Ovary (tissue), 3 donors: ENCODE measurements around the gene HAPLN2.

Experiments used
- CTCF ChIP-seq, 3 donors: fragments of 450-650 bp in 2 of 3; fragments of 200-600 bp in 1 of 3; IDR thresholded peaks; one replicate each; pipeline versions ENCODE4 v1.5.1 to v1.8.0; 2016 to 2022; ENCODE audit warnings: antibody characterized with exemption in 3 of 3, mild to moderate bottlenecking in 1 of 3
- EP300 ChIP-seq: sonication (generic); formaldehyde crosslinking; IDR thresholded peaks from one replicate; pipeline ENCODE4 v1.6.1; 2017; ENCODE audit warnings: antibody characterized with exemption
- POLR2A ChIP-seq: fragments of 450-650 bp; IDR thresholded peaks from one replicate; pipeline ENCODE4 v1.6.1; 2017; ENCODE audit warnings: antibody characterized with exemption, mild to moderate bottlenecking, moderate library complexity
- donor health status: DM: no; HTN: no; CAD: no.

DNA sequence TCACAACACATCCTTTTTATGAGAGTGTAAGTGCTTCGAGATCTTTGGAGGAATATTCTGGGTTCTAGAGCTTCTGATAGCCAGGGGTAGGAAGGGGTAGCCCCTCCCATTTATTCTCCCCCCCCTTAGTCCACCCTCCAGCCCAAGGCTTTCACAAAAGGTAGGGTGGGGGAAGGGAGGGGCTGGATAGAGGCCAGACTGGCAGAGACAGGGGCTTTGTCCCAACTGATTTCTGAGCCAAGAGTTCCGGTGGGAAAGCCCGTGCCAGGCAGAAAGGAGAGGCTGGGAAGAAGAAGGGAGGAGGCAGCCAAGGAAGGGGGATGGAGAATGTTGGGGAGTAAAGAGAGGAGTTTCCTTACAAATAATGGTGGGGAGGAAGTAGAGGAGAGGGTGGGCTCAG is 25.8 kb downstream of the HAPLN2 start:
- TF ChIP-seq CTCF (IDR thresholded peaks at IDR 0.05) (no peak), POLR2A (no peak), EP300 (no peak)
